Progenitor cell of endocrine pancreas (in vitro differentiated cells): ENCODE measurements around the gene TMEM80. TPM values are rescaled to one million over a fixed set of nuclear protein-coding genes. Genes with fewer than 3 reads are reported as not detected.

Experiments used
- DNase-seq: peaks from one replicate; pipeline ENCODE4 v3.0.0; 2021; ENCODE audit warnings: low spot score; ENCODE audit not compliant: unreplicated experiment
- H3K27ac Mint-ChIP-seq: 2 replicates; pipeline ENCODE4 v1.8.0; 2021; ENCODE audit warnings: mild to moderate bottlenecking, moderate library complexity, mixed read lengths
- H3K27me3 Mint-ChIP-seq: 2 replicates; pipeline ENCODE4 v1.8.0; 2021; ENCODE audit warnings: mixed read lengths
- H3K36me3 Mint-ChIP-seq: 2 replicates; pipeline ENCODE4 v1.8.0; 2022; ENCODE audit warnings: mixed read lengths; ENCODE audit not compliant: insufficient read depth
- H3K4me1 Mint-ChIP-seq: 2 replicates; pipeline ENCODE4 v1.8.0; 2021; ENCODE audit warnings: low read depth, mixed read lengths
- H3K4me3 Mint-ChIP-seq: 2 replicates; pipeline ENCODE4 v1.8.0; 2021; ENCODE audit warnings: low read depth, mild to moderate bottlenecking, moderate library complexity, mixed read lengths
- H3K9me3 Mint-ChIP-seq: 2 replicates; pipeline ENCODE4 v1.8.0; 2021; ENCODE audit warnings: low read depth, mixed read lengths
- total RNA-seq: library from RNA; stranded (reverse); gene quantifications from 2 replicates; pipeline ENCODE4 v1.2.1, GENCODE V29; 2021
- TF ChIP-seq, protein P1 (sequence below): fragments of 200-600 bp; sonication (generic); IDR thresholded peaks from one replicate; pipeline ENCODE4 v1.5.0; 2021; ENCODE audit warnings: antibody characterized with exemption, mild to moderate bottlenecking; ENCODE audit not compliant: unreplicated experiment

The TMEM80 gene
- total RNA-seq, 1 donor from 2014 or later = 32.6 TPM

DNA sequence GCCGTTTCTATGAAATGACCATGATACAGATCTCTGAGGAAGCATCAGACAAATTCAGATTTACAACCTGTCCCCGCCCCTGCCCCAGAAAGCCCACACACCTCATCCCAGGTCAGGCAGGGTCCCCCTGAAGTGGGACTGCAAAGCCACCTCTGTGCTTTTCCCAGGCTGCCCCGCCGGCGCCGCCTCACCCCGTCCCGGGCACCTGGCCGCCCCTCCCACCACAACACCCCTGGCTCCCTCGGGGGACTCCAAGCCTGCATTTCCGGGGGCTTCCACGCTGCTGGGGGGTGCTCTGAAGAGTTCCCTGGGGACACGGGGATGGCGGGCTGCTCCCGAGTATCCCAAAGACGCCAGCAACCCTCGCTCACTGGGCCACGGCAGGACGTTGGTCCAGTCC is 35.3 kb upstream of the TMEM80 start:
- Mint-ChIP-seq H3K4me1 (peaks cover 2% of the 10 kb centered on the region), H3K27ac (no peak overlapping the region), H3K36me3 (peaks cover 2% of the 10 kb centered on the region), H3K27me3 (no peaks in the 10 kb centered on the region), H3K4me3 (no peak overlapping the region), H3K9me3 (no peaks in the 10 kb centered on the region)
- DNase-seq = no peak
- TF ChIP-seq, protein P1, sequence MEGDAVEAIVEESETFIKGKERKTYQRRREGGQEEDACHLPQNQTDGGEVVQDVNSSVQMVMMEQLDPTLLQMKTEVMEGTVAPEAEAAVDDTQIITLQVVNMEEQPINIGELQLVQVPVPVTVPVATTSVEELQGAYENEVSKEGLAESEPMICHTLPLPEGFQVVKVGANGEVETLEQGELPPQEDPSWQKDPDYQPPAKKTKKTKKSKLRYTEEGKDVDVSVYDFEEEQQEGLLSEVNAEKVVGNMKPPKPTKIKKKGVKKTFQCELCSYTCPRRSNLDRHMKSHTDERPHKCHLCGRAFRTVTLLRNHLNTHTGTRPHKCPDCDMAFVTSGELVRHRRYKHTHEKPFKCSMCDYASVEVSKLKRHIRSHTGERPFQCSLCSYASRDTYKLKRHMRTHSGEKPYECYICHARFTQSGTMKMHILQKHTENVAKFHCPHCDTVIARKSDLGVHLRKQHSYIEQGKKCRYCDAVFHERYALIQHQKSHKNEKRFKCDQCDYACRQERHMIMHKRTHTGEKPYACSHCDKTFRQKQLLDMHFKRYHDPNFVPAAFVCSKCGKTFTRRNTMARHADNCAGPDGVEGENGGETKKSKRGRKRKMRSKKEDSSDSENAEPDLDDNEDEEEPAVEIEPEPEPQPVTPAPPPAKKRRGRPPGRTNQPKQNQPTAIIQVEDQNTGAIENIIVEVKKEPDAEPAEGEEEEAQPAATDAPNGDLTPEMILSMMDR = no peak

DNA sequence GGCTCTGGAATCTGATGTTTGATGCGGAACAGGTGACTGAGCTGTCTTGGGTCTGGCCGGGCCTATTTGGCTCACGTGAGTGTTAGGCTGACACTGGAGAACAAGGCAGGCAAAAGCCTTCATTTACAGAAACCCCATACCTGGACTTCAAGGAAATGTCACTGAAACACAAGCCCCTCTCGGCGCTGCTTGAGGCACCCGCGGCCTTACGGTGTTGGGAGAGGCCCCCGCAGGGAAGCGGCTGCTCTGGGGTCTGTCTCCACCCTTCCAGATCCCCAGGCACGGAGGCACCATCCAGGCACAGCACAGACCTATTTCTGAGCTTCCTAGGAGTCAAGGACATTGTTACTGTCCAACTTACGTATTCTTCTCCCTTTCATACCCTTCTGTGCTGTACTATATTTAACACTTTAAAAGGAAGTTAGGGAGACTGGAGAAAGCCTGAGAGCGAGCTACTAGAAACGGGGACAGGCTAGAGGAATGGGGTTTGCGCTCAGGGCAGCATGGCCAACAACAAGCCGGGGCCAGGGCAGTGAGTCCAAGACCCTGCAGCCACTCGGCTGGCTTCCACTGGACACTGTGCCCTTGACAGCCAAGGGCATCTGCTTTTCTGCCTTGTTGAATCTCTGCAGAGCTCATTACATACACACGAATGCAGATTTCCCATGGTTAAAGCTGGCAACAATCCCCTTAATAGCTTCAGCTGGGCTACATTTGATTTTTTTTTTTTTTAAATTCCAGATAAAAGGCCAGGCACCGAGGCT is 34.8 kb upstream of the TMEM80 start:
- H3K27me3 Mint-ChIP-seq = no peaks in the 10 kb centered on the region
- no peak for DNase-seq
- TF ChIP-seq, protein P1 = no peak
- no peaks in the 10 kb centered on the region for H3K9me3 Mint-ChIP-seq
- H3K27ac Mint-ChIP-seq = no peak overlapping the region
- no peaks in the 10 kb centered on the region for H3K4me1 Mint-ChIP-seq
- H3K4me3 Mint-ChIP-seq = no peak overlapping the region
- H3K36me3 Mint-ChIP-seq = peaks cover 3% of the 10 kb centered on the region

GRCh38 chr11:662689-663274 is 32.8 kb upstream of the TMEM80 start:
- Mint-ChIP-seq H3K27me3 (no peaks in the 10 kb centered on the region), H3K27ac (no peak overlapping the region), H3K4me3 (no peak overlapping the region), H3K36me3 (peaks cover 5% of the 10 kb centered on the region), H3K9me3 (no peaks in the 10 kb centered on the region), H3K4me1 (no peaks in the 10 kb centered on the region)
- TF ChIP-seq, protein P1 = peak; percentile 75
- peak; percentile 34 for DNase-seq

GRCh38 chr11:665062-665703 is 30.4 kb upstream of the TMEM80 start:
- Mint-ChIP-seq H3K4me1 (no peaks in the 10 kb centered on the region), H3K4me3 (no peak overlapping the region), H3K27ac (no peak overlapping the region), H3K9me3 (no peaks in the 10 kb centered on the region), H3K27me3 (no peaks in the 10 kb centered on the region), H3K36me3 (peaks cover 9% of the 10 kb centered on the region)
- TF ChIP-seq, protein P1 = no peak
- no peak for DNase-seq

- no peaks in the 10 kb centered on the region for H3K4me1 Mint-ChIP-seq
- TF ChIP-seq, protein P1 = no peak
- H3K4me3 Mint-ChIP-seq = no peak overlapping the region
Measured at GRCh38 chr11:665704-666281, 29.8 kb upstream of the TMEM80 start.

More at GRCh38 chr11:665704-666281, 29.8 kb upstream of the TMEM80 start:
- Mint-ChIP-seq H3K27ac (no peak overlapping the region), H3K9me3 (no peaks in the 10 kb centered on the region), H3K27me3 (no peaks in the 10 kb centered on the region), H3K36me3 (peaks cover 9% of the 10 kb centered on the region)
- DNase-seq = no peak
